ENCODE results near the gene FAIM.

- no peak for TF ChIP-seq POLR2A (IDR thresholded peaks at IDR 0.05; ENCODE audit: control extremely low read depth in 1 of 2, low read depth in 2 of 2, low read length in 2 of 2)
- TF ChIP-seq SP1 (IDR thresholded peaks at IDR 0.05; ENCODE audit: low read depth, low read length) = no peak
- no peak for TF ChIP-seq CBX8 (IDR thresholded peaks at IDR 0.05; ENCODE audit: borderline replicate concordance, low read depth, low read length)
- no peak for TF ChIP-seq TAF1 (IDR thresholded peaks at IDR 0.05; ENCODE audit: low read depth, low read length)
- no peak for TF ChIP-seq GABPA (IDR thresholded peaks at IDR 0.05; ENCODE audit: borderline replicate concordance, insufficient read depth, low read length)
- no peak for TF ChIP-seq CEBPB (IDR thresholded peaks at IDR 0.05; ENCODE audit: low read depth, low read length)
- TF ChIP-seq POLR2AphosphoS5 (IDR thresholded peaks at IDR 0.05; ENCODE audit: low read depth, low read length) = no peak
- no peak for TF ChIP-seq EP300 (IDR thresholded peaks at IDR 0.05; ENCODE audit: borderline replicate concordance in 1 of 2, low read depth in 2 of 2, low read length in 2 of 2)
- no peak for TF ChIP-seq BCL11A (IDR thresholded peaks at IDR 0.05; ENCODE audit: low read depth in 2 of 2, low read length in 2 of 2)
- no peak for TF ChIP-seq MAX (IDR thresholded peaks at IDR 0.05)
- no peak for TF ChIP-seq KDM1A (IDR thresholded peaks at IDR 0.05; ENCODE audit: borderline replicate concordance, low read length)
Observed at GRCh38 chr3:138675393-138675792, 66.8 kb downstream of the FAIM start.
